Measurements from ENCODE around the gene DST.
"Not testable (repeated sequence)": the region's sequence is repeated elsewhere in the genome, so short reads cannot be mapped to it uniquely, and the experiment has no call there.

DST gene

GRCh38 chr6:56573624-56574023 is 69.1 kb downstream of the DST start:
- DNase-seq (ENCODE audit: low read depth in 2 of 2, low spot score in 1 of 2), result no peak

GRCh38 chr6:56572788-56573471 is 69.8 kb downstream of the DST start:
- DNase-seq (ENCODE audit: low read depth in 2 of 2, low spot score in 1 of 2), result no peak

- no peak for DNase-seq (ENCODE audit: low read depth in 2 of 2, low spot score in 1 of 2)
These were observed 71.1 kb downstream of the DST start for GRCh38 chr6:56571605-56572004.

GRCh38 chr6:56570413-56571359 is 72.0 kb downstream of the DST start:
- no peak for DNase-seq (ENCODE audit: low read depth in 2 of 2, low spot score in 1 of 2)

- DNase-seq (ENCODE audit: low read depth in 2 of 2, low spot score in 1 of 2), result no peak
These were observed 75.2 kb downstream of the DST start for GRCh38 chr6:56567501-56567900.

GRCh38 chr6:56562730-56563129 is 80.0 kb downstream of the DST start:
- not testable (repeated sequence) for DNase-seq (ENCODE audit: low read depth in 2 of 2, low spot score in 1 of 2)

- DNase-seq (ENCODE audit: low read depth in 2 of 2, low spot score in 1 of 2), result no peak
These were observed 85.7 kb downstream of the DST start for GRCh38 chr6:56556751-56557540.

- DNase-seq (ENCODE audit: low read depth in 2 of 2, low spot score in 1 of 2), result no peak
These were observed 87.2 kb downstream of the DST start for GRCh38 chr6:56555438-56555872.

- DNase-seq (ENCODE audit: low read depth in 2 of 2, low spot score in 1 of 2), result no peak
These were observed 90.2 kb downstream of the DST start for GRCh38 chr6:56552187-56553130.

GRCh38 chr6:56551409-56552120 is 91.1 kb downstream of the DST start:
- no peak for DNase-seq (ENCODE audit: low read depth in 2 of 2, low spot score in 1 of 2)

- no peak for DNase-seq (ENCODE audit: low read depth in 2 of 2, low spot score in 1 of 2)
These were observed 92.4 kb downstream of the DST start for GRCh38 chr6:56550301-56550700.

GRCh38 chr6:56549014-56549413 is 93.7 kb downstream of the DST start:
- no peak for DNase-seq (ENCODE audit: low read depth in 2 of 2, low spot score in 1 of 2)

GRCh38 chr6:56547687-56548086 is 95.0 kb downstream of the DST start:
- no peak for DNase-seq (ENCODE audit: low read depth in 2 of 2, low spot score in 1 of 2)

GRCh38 chr6:56542364-56543331 is 100.0 kb downstream of the DST start:
- DNase-seq (ENCODE audit: low read depth in 2 of 2, low spot score in 1 of 2), result peak; percentile 17 to 21

GRCh38 chr6:56541741-56542360 is 100.8 kb downstream of the DST start:
- DNase-seq (ENCODE audit: low read depth in 2 of 2, low spot score in 1 of 2), result no peak

GRCh38 chr6:56541030-56541600 is 101.6 kb downstream of the DST start:
- DNase-seq (ENCODE audit: low read depth in 2 of 2, low spot score in 1 of 2), result no peak

GRCh38 chr6:56540232-56541029 is 102.3 kb downstream of the DST start:
- no peak for DNase-seq (ENCODE audit: low read depth in 2 of 2, low spot score in 1 of 2)

All from stimulated activated CD8-positive, alpha-beta memory T cell treated with anti-CD3 and anti-CD28 coated beads, Interleukin-4, amount 100 ng/mL, for 1 hour (primary cell).